CD4-positive, alpha-beta T cell treated with Interleukin-6 at 100 ng/mL for 8 hours (primary cell): Measurements from ENCODE around the gene ELFN1.

Source experiments
- DNase-seq: peaks from one replicate; pipeline ENCODE4 v3.0.0-alpha.2; 2020; ENCODE audit warnings: mixed read lengths, low spot score

The ELFN1 gene

GRCh38 chr7:1669954-1670893 is at the start of gene ELFN1:
Gene ELFN1, plus strand, starts transcription at chr7:1670277. Its CDS starts 74,320 bp downstream, at chr7:1744597.
- no peak for DNase-seq

GRCh38 chr7:1620835-1621234 is 49.2 kb upstream of the ELFN1 start:
- no peak for DNase-seq

GRCh38 chr7:1621718-1622117 is 48.4 kb upstream of the ELFN1 start:
- DNase-seq, result no peak

GRCh38 chr7:1622441-1622840 is 47.6 kb upstream of the ELFN1 start:
- DNase-seq, result no peak

- no peak for DNase-seq
Measured at GRCh38 chr7:1623810-1624209, 46.3 kb upstream of the ELFN1 start.

- DNase-seq, result no peak
Measured at GRCh38 chr7:1624999-1625927, 44.8 kb upstream of the ELFN1 start.

- DNase-seq, result no peak
Measured at GRCh38 chr7:1626769-1627168, 43.3 kb upstream of the ELFN1 start.

GRCh38 chr7:1630700-1631336 is 39.3 kb upstream of the ELFN1 start:
- DNase-seq, result no peak

- DNase-seq, result no peak
Measured at GRCh38 chr7:1631678-1632077, 38.4 kb upstream of the ELFN1 start.

- no peak for DNase-seq
Measured at GRCh38 chr7:1632506-1632905, 37.6 kb upstream of the ELFN1 start.

- no peak for DNase-seq
Measured at GRCh38 chr7:1632916-1633785, 36.9 kb upstream of the ELFN1 start.

GRCh38 chr7:1635401-1635800 is 34.7 kb upstream of the ELFN1 start:
- DNase-seq, result no peak

- no peak for DNase-seq
Measured at GRCh38 chr7:1637155-1637554, 32.9 kb upstream of the ELFN1 start.

- DNase-seq, result no peak
Measured at GRCh38 chr7:1638215-1638661, 31.8 kb upstream of the ELFN1 start.

- DNase-seq, result no peak
Measured at GRCh38 chr7:1639071-1639470, 31.0 kb upstream of the ELFN1 start.

- DNase-seq, result no peak
Measured at GRCh38 chr7:1639532-1640175, 30.4 kb upstream of the ELFN1 start.

GRCh38 chr7:1640376-1641172 is 29.5 kb upstream of the ELFN1 start:
- no peak for DNase-seq

GRCh38 chr7:1641173-1641572 is 28.9 kb upstream of the ELFN1 start:
- no peak for DNase-seq

GRCh38 chr7:1641661-1642260 is 28.3 kb upstream of the ELFN1 start:
- DNase-seq, result no peak
